ENCODE data around the gene ENTREP1. TPM values are rescaled to one million over a fixed set of nuclear protein-coding genes. Genes with fewer than 3 reads are reported as not detected.
A peak's percentile ranks its signal among the peaks of the same experiment; 100 is the strongest.

Gene ENTREP1
- total RNA-seq, 1 donor from 2014 or later: 30.1 TPM

DNA sequence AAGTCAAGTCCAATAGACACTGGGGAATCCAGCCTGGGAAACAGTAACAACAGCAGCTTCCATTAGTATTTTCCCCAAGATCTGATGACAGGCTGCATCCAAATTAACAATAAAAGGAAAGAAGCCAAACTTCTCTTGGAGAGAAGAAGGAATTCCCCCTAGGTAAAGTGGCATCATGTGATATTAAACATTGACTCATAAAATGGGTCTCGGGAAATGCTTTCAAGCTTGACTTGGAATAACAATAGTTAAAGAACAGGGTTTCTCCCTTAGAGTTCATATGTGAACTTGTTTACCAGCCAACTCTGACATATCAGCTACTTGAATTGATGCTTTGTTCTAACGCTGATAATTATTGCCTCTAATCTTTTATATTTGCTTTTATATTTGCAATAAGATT is 45.4 kb downstream of the ENTREP1 start:
- intact Hi-C loops (cut with DNase I): no loop called here
- Histone ChIP-seq H3K36me3 (no peaks in the 10 kb centered on the region), H3K27ac (no peak overlapping the region), H3K4me1 (no peaks in the 10 kb centered on the region), H3K4me3 (no peak overlapping the region), H3K9me3 (no peaks in the 10 kb centered on the region), H3K27me3 (ENCODE audit: low read depth) (no peaks in the 10 kb centered on the region)
- ATAC-seq: peak in 1 of 2 donors; percentile 41
- no peak for DNase-seq
- TF ChIP-seq, protein P1, sequence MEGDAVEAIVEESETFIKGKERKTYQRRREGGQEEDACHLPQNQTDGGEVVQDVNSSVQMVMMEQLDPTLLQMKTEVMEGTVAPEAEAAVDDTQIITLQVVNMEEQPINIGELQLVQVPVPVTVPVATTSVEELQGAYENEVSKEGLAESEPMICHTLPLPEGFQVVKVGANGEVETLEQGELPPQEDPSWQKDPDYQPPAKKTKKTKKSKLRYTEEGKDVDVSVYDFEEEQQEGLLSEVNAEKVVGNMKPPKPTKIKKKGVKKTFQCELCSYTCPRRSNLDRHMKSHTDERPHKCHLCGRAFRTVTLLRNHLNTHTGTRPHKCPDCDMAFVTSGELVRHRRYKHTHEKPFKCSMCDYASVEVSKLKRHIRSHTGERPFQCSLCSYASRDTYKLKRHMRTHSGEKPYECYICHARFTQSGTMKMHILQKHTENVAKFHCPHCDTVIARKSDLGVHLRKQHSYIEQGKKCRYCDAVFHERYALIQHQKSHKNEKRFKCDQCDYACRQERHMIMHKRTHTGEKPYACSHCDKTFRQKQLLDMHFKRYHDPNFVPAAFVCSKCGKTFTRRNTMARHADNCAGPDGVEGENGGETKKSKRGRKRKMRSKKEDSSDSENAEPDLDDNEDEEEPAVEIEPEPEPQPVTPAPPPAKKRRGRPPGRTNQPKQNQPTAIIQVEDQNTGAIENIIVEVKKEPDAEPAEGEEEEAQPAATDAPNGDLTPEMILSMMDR (IDR thresholded peaks at IDR 0.05): no peak

DNA sequence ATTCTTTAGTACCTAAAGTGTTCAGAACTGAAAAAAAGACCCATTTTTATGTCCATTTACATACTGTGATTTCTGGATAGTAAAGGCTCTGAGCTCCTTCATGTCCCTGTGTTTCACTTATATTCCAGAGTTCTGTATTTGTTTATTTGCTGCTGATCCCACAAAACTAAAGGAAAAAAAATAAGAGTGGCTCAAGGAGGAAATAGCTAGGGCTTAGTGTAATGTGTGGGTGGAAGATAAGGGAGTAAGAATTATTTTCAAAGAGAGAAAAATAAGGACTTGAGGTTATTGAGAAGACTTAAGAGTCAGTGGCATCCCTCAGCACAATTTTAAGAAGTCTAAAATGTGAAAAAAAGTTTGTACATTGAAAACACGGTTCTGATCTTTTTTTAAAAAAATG is 46.0 kb downstream of the ENTREP1 start:
- no peak overlapping the region for H3K27ac ChIP-seq
- H3K36me3 ChIP-seq: no peaks in the 10 kb centered on the region
- ATAC-seq (peak in 1 of 2 donors; percentile 26), DNase-seq (no peak)
- H3K27me3 ChIP-seq (ENCODE audit: low read depth): no peaks in the 10 kb centered on the region
- peaks cover 3% of the 10 kb centered on the region for H3K4me1 ChIP-seq
- no peak overlapping the region for H3K4me3 ChIP-seq
- intact Hi-C loops (cut with DNase I): no loop called here
- TF ChIP-seq, protein P1 (IDR thresholded peaks at IDR 0.05): no peak
- H3K9me3 ChIP-seq: no peaks in the 10 kb centered on the region

DNA sequence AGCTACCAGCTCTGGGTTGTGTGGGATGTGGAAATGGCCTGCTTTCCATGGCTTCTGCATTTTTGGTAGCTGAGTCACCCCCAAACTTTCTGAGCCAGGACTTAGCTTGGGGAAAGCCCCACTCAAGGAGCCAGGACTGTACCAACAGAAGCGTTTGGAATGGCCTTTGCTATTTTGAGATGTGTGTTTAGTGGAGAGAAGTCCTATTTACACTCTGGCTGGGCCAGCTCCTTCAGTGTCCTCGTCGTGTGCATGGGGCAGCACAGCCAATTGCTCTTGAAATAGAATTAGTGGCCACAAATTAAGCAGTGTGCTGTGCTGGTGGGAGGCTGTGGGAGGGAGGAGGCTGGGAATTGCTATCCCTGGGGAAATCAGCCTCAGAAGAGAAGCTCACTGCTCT is 51.6 kb downstream of the ENTREP1 start:
- no peaks in the 10 kb centered on the region for H3K9me3 ChIP-seq
- peaks cover 24% of the 10 kb centered on the region for H3K4me1 ChIP-seq
- H3K27me3 ChIP-seq (ENCODE audit: low read depth): no peaks in the 10 kb centered on the region
- intact Hi-C loops (cut with DNase I): no loop called here
- TF ChIP-seq, protein P1 (IDR thresholded peaks at IDR 0.05): no peak
- no peak overlapping the region for H3K4me3 ChIP-seq
- ATAC-seq (peak; percentile 92 to 93), DNase-seq (peak; percentile 54)
- H3K36me3 ChIP-seq: no peaks in the 10 kb centered on the region
- H3K27ac ChIP-seq: peak overlapping the region; percentile 50

DNA sequence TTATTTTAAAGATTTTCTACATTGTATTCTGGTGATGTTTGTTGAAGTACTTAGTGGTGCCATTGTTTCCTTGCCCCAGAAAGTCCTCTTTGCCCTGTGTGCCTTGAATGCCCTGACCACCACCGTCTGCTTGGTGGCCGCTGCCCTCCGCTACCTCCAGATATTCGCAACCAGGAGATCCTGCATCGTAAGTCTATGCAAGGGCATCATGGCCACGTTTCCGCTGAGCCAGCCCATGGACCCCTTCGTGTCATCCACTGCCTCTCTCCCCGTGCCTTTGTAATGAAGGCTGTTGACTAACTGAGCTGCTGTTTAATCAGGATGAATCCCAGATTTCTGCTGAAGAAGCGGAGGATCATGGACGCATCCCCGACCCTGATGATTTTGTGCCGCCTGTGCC is 52.3 kb downstream of the ENTREP1 start:
- TF ChIP-seq, protein P1 (IDR thresholded peaks at IDR 0.05): no peak
- DNase-seq (no peak), ATAC-seq (no peak)
- intact Hi-C loops (cut with DNase I): no loop called here
- Histone ChIP-seq H3K27me3 (ENCODE audit: low read depth) (no peaks in the 10 kb centered on the region), H3K27ac (no peak overlapping the region), H3K4me1 (peaks cover 24% of the 10 kb centered on the region), H3K4me3 (no peak overlapping the region), H3K36me3 (no peaks in the 10 kb centered on the region), H3K9me3 (no peaks in the 10 kb centered on the region)

DNA sequence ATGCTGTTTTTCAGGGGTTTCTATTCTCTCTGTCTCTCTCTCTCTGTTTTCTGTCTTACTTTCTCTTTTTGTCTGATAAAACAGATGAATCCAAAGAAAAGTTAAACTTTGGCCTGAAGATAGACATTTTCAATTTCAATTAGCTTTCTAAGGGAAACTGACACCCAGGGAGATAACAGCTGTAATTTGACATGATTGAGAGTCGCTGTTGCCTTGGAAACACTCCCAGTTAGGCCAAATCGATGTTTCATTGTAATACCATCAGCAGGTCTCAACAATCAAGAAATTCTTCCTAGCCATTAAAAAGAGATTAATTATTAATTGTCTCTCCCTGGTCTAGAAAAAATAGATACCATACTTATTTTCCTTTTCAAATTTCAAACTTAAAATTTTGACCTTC is 53.0 kb downstream of the ENTREP1 start:
- no peak overlapping the region for H3K27ac ChIP-seq
- TF ChIP-seq, protein P1 (IDR thresholded peaks at IDR 0.05): no peak
- no peaks in the 10 kb centered on the region for H3K9me3 ChIP-seq
- intact Hi-C loops (cut with DNase I): no loop called here
- H3K4me3 ChIP-seq: no peak overlapping the region
- DNase-seq: no peak
- H3K4me1 ChIP-seq: peaks cover 24% of the 10 kb centered on the region
- no peak for ATAC-seq
- no peaks in the 10 kb centered on the region for H3K27me3 ChIP-seq (ENCODE audit: low read depth)
- no peaks in the 10 kb centered on the region for H3K36me3 ChIP-seq
